Fibroblast of lung (primary cell): ENCODE measurements around the gene SRGAP1. TPM values are rescaled to one million over a fixed set of nuclear protein-coding genes. Genes with fewer than 3 reads are reported as not detected.

Experiments used
- DNase-seq, 2 donors: peaks; one replicate each; pipeline versions ENCODE4 v3.0.0 to v3.0.0-alpha.2; 2010; ENCODE audit warnings: low read depth in 2 of 2
- H2AFZ ChIP-seq: 2 replicates; pipeline ENCODE4 v1.5.1; 2012; ENCODE audit warnings: low read length, control low read depth, inconsistent platforms
- H3K27ac ChIP-seq: 2 replicates; pipeline ENCODE4 v1.5.1; 2011; ENCODE audit warnings: low read length, control low read depth; ENCODE audit not compliant: insufficient read depth
- H3K27me3 ChIP-seq: 2 replicates; pipeline ENCODE4 v1.5.1; 2011; ENCODE audit warnings: mild to moderate bottlenecking, low read length; ENCODE audit not compliant: control insufficient read depth, insufficient read depth
- H3K36me3 ChIP-seq: 2 replicates; pipeline ENCODE4 v1.5.1; 2011; ENCODE audit warnings: low read length; ENCODE audit not compliant: control insufficient read depth, insufficient read depth
- H3K4me1 ChIP-seq: 2 replicates; pipeline ENCODE4 v1.5.1; 2011; ENCODE audit warnings: low read length; ENCODE audit not compliant: control insufficient read depth, insufficient read depth; ENCODE audit errors: extremely low read depth
- H3K4me2 ChIP-seq: 2 replicates; pipeline ENCODE4 v1.5.1; 2011; ENCODE audit warnings: low read length, control low read depth; ENCODE audit not compliant: insufficient read depth; ENCODE audit errors: extremely low read depth
- H3K4me3 ChIP-seq, 4 experiments: fragments of 200-600 bp in 1 of 4; sonication (generic) in 1 of 4; replicated peaks in 1 of 4; 2 replicates each; pipeline ENCODE4 v1.5.1; 2011 to 2016; ENCODE audit warnings: low read length in 4 of 4, low read depth in 3 of 4, mild to moderate bottlenecking in 3 of 4, control low read depth in 2 of 4, inconsistent platforms in 1 of 4, mixed read lengths in 1 of 4; ENCODE audit not compliant: insufficient read depth in 1 of 4; ENCODE audit errors: control extremely low read depth in 1 of 4
- H3K79me2 ChIP-seq: 2 replicates; pipeline ENCODE4 v1.5.1; 2012; ENCODE audit warnings: mild to moderate bottlenecking, low read length, inconsistent platforms; ENCODE audit not compliant: control insufficient read depth, insufficient read depth
- H3K9ac ChIP-seq: 2 replicates; pipeline ENCODE4 v1.5.1; 2011; ENCODE audit warnings: mild to moderate bottlenecking, low read length, control low read depth; ENCODE audit not compliant: insufficient read depth
- H3K9me3 ChIP-seq: 2 replicates; pipeline ENCODE4 v1.5.1; 2012; ENCODE audit warnings: low read depth, low read length; ENCODE audit not compliant: control insufficient read depth, insufficient read depth
- H4K20me1 ChIP-seq: 2 replicates; pipeline ENCODE4 v1.5.1; 2011; ENCODE audit warnings: low read length; ENCODE audit not compliant: control insufficient read depth, insufficient read depth; ENCODE audit errors: extremely low read depth
- CTCF ChIP-seq, 2 donors: IDR thresholded peaks in 1 of 2; conservative IDR thresholded peaks in 1 of 2; 1 replicate in 1 of 2; 2 replicates in 1 of 2; pipeline ENCODE4 v1.5.1; 2011 to 2012; ENCODE audit warnings: low read length in 2 of 2, control low read depth in 1 of 2, inconsistent platforms in 1 of 2, low read depth in 1 of 2, mild to moderate bottlenecking in 1 of 2
- EZH2 ChIP-seq: IDR thresholded peaks from 2 replicates; pipeline ENCODE4 v1.5.1; 2012; ENCODE audit warnings: low read length, control low read depth, mild to moderate bottlenecking; ENCODE audit errors: missing control alignments
- polyA plus RNA-seq, 2 donors: library from polyadenylated mRNA; depleted of rRNA in 1 of 2; stranded (reverse) in 1 of 2; unstranded in 1 of 2; fragments of >200 nt; gene quantifications; 2 replicates each; pipeline ENCODE4 v1.2.1, GENCODE V29; 2011 to 2012; ENCODE audit warnings: missing spikeins in 1 of 2
- total RNA-seq: library from RNA; depleted of rRNA; stranded (reverse); fragments of >200 nt; gene quantifications from 2 replicates; pipeline ENCODE4 v1.2.1, GENCODE V29; 2014

SRGAP1 gene
- total and polyA plus RNA-seq, 2 donors (not counting 1 experiment from before 2014, with no cell fraction given) = 18.9 to 30.2 TPM

GRCh38 chr12:63981343-63981742 is 136.8 kb downstream of the SRGAP1 start:
- Histone ChIP-seq H3K4me2 (no peak overlapping the region), H3K27me3 (no peaks in the 10 kb centered on the region), H2AFZ (no peak overlapping the region), H3K9ac (no peak overlapping the region), H3K9me3 (no peaks in the 10 kb centered on the region), H4K20me1 (no peaks in the 10 kb centered on the region), H3K36me3 (peaks cover 4% of the 10 kb centered on the region), H3K4me3 (no peak overlapping the region), H3K4me1 (no peaks in the 10 kb centered on the region), H3K79me2 (peaks cover 55% of the 10 kb centered on the region), H3K27ac (no peak overlapping the region)
- TF ChIP-seq CTCF (conservative IDR thresholded peaks at IDR 0.05 in 1 of 2, IDR thresholded peaks at IDR 0.05 in 1 of 2; ENCODE audit: low read depth in 1 of 2, low read length in 2 of 2) = no peak
- no peak for TF ChIP-seq EZH2
- no peak for DNase-seq

- H3K4me1 ChIP-seq = no peaks in the 10 kb centered on the region
These were observed 138.2 kb downstream of the SRGAP1 start for GRCh38 chr12:63982604-63983295.

GRCh38 chr12:63985456-63985855 is 141.0 kb downstream of the SRGAP1 start:
- H3K9ac ChIP-seq = no peak overlapping the region
- peaks cover 8% of the 10 kb centered on the region for H3K4me1 ChIP-seq
- no peak overlapping the region for H3K4me3 ChIP-seq
- H3K36me3 ChIP-seq = peaks cover 6% of the 10 kb centered on the region
- H3K4me2 ChIP-seq = no peak overlapping the region
- H3K27me3 ChIP-seq = no peaks in the 10 kb centered on the region
- TF ChIP-seq EZH2 (no peak), CTCF (conservative IDR thresholded peaks at IDR 0.05 in 1 of 2, IDR thresholded peaks at IDR 0.05 in 1 of 2; ENCODE audit: low read depth in 1 of 2, low read length in 2 of 2) (no peak)
- H3K27ac ChIP-seq = no peak overlapping the region
- H2AFZ ChIP-seq = no peak overlapping the region
- H3K9me3 ChIP-seq = no peaks in the 10 kb centered on the region
- no peaks in the 10 kb centered on the region for H4K20me1 ChIP-seq
- H3K79me2 ChIP-seq = peaks cover 49% of the 10 kb centered on the region
- no peak for DNase-seq

More at GRCh38 chr12:63982604-63983295, 138.2 kb downstream of the SRGAP1 start:
- Histone ChIP-seq H3K27me3 (no peaks in the 10 kb centered on the region), H3K4me2 (no peak overlapping the region), H3K4me3 (no peak overlapping the region), H3K9me3 (no peaks in the 10 kb centered on the region), H3K36me3 (peaks cover 4% of the 10 kb centered on the region), H4K20me1 (no peaks in the 10 kb centered on the region), H2AFZ (no peak overlapping the region), H3K9ac (no peak overlapping the region), H3K79me2 (peaks cover 54% of the 10 kb centered on the region), H3K27ac (no peak overlapping the region)
- DNase-seq = no peak
- TF ChIP-seq CTCF (conservative IDR thresholded peaks at IDR 0.05 in 1 of 2, IDR thresholded peaks at IDR 0.05 in 1 of 2; ENCODE audit: low read depth in 1 of 2, low read length in 2 of 2) (no peak), EZH2 (no peak)
